ENCODE data around the gene DOCK6. TPM values are rescaled to one million over a fixed set of nuclear protein-coding genes. Genes with fewer than 3 reads are reported as not detected.

DOCK6 gene
- total RNA-seq, 1 donor from 2014 or later: 7.7 TPM

DNA sequence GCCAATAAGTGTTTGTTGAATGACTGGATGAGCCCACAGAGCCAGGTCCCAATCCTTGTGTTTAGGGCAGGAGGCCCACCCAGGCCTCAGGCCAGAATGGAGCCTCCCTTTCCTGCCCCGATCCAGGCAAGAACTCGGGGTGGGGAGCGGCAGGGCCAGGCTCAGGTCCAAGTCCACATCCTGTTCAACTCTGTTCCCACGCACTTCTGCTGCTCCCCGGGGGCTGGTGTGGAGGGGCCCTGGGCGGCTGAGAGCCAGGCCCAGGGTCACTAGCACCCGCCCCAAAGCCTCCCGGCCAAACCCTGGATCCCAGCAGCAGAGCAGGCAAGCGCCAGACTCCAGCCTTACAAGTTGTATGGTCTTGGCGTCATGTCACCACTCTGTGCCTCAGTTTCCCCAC lies 14.9 kb downstream of the DOCK6 start:
- ChIA-PET CTCF (no interaction called here), POLR2A (interaction anchor here (0.6 kb wide), 1 partner anchor 76 kb away, joined by 3 read pairs; no protein-coding TSS in a partner anchor)

DNA sequence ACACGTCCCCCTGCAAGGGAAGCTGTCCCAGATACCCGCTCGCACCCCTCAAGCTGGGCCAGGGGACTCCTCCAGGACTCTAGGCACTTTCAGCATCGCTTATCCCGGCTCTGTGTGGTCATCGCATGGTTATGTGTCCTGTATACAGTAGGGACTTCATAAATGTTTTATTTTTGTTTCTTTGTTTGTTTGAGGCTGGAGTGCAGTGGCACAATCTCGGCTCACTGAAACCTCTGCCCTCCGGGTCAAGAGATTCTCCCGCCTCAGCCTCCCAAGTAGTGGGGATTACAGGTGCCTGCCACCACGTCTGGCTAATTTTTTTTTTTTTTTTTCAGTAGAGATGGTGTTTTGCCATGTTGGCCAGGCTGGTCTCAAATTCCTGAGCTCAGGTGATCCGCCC lies 15.4 kb downstream of the DOCK6 start:
- no peaks in the 10 kb centered on the region for H3K27me3 Mint-ChIP-seq
- CTCF ChIA-PET: no interaction called here
- no peak overlapping the region for H3K27ac Mint-ChIP-seq

More for the DNA sequence above, 14.9 kb downstream of the DOCK6 start:
- Mint-ChIP-seq H3K27me3 (no peaks in the 10 kb centered on the region), H3K27ac (no peak overlapping the region), H3K4me1 (peaks cover 6% of the 10 kb centered on the region), H3K9me3 (no peaks in the 10 kb centered on the region), H3K36me3 (ENCODE audit: low read depth) (no peaks in the 10 kb centered on the region), H3K4me3 (no peak overlapping the region)
- DNase-seq: no peak
- intact Hi-C loops (cut with micrococcal nuclease): no loop called here
- ATAC-seq (ENCODE audit: low read depth): no peak
- TF ChIP-seq, protein P1, sequence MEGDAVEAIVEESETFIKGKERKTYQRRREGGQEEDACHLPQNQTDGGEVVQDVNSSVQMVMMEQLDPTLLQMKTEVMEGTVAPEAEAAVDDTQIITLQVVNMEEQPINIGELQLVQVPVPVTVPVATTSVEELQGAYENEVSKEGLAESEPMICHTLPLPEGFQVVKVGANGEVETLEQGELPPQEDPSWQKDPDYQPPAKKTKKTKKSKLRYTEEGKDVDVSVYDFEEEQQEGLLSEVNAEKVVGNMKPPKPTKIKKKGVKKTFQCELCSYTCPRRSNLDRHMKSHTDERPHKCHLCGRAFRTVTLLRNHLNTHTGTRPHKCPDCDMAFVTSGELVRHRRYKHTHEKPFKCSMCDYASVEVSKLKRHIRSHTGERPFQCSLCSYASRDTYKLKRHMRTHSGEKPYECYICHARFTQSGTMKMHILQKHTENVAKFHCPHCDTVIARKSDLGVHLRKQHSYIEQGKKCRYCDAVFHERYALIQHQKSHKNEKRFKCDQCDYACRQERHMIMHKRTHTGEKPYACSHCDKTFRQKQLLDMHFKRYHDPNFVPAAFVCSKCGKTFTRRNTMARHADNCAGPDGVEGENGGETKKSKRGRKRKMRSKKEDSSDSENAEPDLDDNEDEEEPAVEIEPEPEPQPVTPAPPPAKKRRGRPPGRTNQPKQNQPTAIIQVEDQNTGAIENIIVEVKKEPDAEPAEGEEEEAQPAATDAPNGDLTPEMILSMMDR (IDR thresholded peaks at IDR 0.05): no peak

DNA sequence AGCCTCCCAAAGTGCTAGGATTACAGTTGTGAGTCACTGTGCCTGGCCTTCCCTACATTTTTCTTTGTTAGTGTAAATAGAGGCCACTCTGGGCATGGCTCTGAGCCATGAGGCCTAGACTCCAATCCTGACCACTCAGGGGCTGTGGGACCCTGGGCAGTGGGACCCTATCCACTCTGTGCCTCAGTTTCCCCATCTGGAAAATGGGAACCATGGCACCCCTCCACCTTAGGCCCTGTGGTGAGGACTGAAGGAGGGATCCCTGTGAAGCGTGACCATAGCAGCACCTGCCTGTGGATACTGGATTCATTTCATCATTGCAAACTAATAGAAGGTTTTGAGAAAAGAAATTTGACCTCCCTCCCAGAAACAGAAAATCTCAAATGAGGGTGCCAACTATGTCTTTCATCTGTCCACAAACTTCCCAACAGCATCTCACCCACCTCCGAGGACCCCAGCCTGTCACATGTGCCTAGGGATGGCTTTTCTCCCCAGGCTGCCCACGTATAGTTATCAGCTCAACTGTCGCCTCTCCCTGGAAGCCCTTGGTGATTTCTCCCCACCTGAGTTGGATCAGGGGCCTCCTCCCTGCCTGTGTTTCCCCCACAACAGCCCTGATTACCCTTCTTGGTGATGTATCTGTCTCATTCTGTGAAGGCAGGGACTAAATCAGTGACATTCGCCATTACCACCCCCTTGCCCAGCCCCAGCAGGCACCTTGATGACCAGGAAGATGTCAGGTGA lies 17.3 kb downstream of the DOCK6 start:
- DNase-seq (no peak), ATAC-seq (ENCODE audit: low read depth) (no peak)
- intact Hi-C loops (cut with micrococcal nuclease): no loop called here
- Mint-ChIP-seq H3K4me1 (peaks cover 6% of the 10 kb centered on the region), H3K27me3 (peaks cover 2% of the 10 kb centered on the region), H3K9me3 (no peaks in the 10 kb centered on the region), H3K27ac (no peak overlapping the region), H3K36me3 (ENCODE audit: low read depth) (no peaks in the 10 kb centered on the region), H3K4me3 (no peak overlapping the region)
- ChIA-PET POLR2A (no interaction called here), CTCF (no interaction called here)
- TF ChIP-seq, protein P1 (IDR thresholded peaks at IDR 0.05): no peak

More for the DNA sequence above, 15.4 kb downstream of the DOCK6 start:
- Mint-ChIP-seq H3K4me3 (no peak overlapping the region), H3K9me3 (no peaks in the 10 kb centered on the region), H3K4me1 (peaks cover 6% of the 10 kb centered on the region), H3K36me3 (ENCODE audit: low read depth) (no peaks in the 10 kb centered on the region)
- no peak for DNase-seq
- intact Hi-C loops (cut with micrococcal nuclease): no loop called here
- POLR2A ChIA-PET: interaction anchor here (0.5 to 0.6 kb wide), 2 partner anchors 76 to 425 kb away, joined by 3 to 6 read pairs; no protein-coding TSS in a partner anchor
- TF ChIP-seq, protein P1 (IDR thresholded peaks at IDR 0.05): no peak
- no peak for ATAC-seq (ENCODE audit: low read depth)

DNA sequence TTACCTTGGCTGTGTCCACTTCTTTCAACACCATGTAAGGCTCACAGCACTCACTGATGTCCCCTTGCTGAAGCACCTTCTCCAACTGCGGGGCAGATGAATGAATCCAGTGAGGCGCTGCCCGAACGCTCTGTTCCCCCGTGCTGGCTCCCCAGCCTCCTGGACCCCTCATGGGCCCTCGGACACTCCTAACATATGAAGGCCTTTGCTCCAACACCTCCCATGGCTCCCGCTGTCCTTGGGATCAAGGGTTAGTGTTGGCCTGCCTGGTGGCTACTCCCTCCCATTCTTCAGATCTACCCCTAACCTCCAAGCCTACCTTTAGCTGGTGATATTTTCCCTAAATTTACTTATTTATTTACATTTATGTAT lies 18.5 kb downstream of the DOCK6 start:
- H3K36me3 Mint-ChIP-seq (ENCODE audit: low read depth): no peaks in the 10 kb centered on the region
- peaks cover 3% of the 10 kb centered on the region for H3K9me3 Mint-ChIP-seq
- H3K4me3 Mint-ChIP-seq: peak overlapping the region; percentile 15
- POLR2A ChIA-PET: no interaction called here
- intact Hi-C loops (cut with micrococcal nuclease): loop anchor here (1.0 to 2.0 kb wide), 4 partner anchors 17 to 239 kb away; no protein-coding TSS in a partner anchor
- DNase-seq (no peak), ATAC-seq (ENCODE audit: low read depth) (no peak)
- H3K27ac Mint-ChIP-seq: no peak overlapping the region
- peaks cover 6% of the 10 kb centered on the region for H3K4me1 Mint-ChIP-seq
- CTCF ChIA-PET: interaction anchor here (0.6 to 1.3 kb wide), 5 partner anchors 9 to 290 kb away, joined by 3 to 6 read pairs (median 3); no protein-coding TSS in a partner anchor
- peaks cover 2% of the 10 kb centered on the region for H3K27me3 Mint-ChIP-seq
- TF ChIP-seq, protein P1 (IDR thresholded peaks at IDR 0.05): no peak
